ENCODE results near the gene SPIRE1.

GRCh38 chr18:12647773-12648172 lies 10.1 kb downstream of the SPIRE1 start:
- TF ChIP-seq CTCF (conservative IDR thresholded peaks at IDR 0.05; ENCODE audit: low read depth, low read length) (no peak), RCOR1 (IDR thresholded peaks at IDR 0.05; ENCODE audit: insufficient replicate concordance, low read length) (no peak), MAFK (IDR thresholded peaks at IDR 0.05; ENCODE audit: low read depth, low read length) (no peak), BHLHE40 (IDR thresholded peaks at IDR 0.05; ENCODE audit: low read depth, low read length) (no peak), POLR2A (IDR thresholded peaks at IDR 0.05; ENCODE audit: low read depth, low read length) (no peak), MAZ (IDR thresholded peaks at IDR 0.05; ENCODE audit: borderline replicate concordance, low read depth, low read length) (no peak)

Measured in IMR-90 (cell line).